GM12892 (cell line): Measurements from ENCODE around the gene ASB18.

Experiments used
- POLR2A ChIP-seq: IDR thresholded peaks from 2 replicates; pipeline ENCODE4 v1.6.1; 2011; ENCODE audit warnings: low read depth, low read length, control low read depth
- POLR2AphosphoS5 ChIP-seq: IDR thresholded peaks from 2 replicates; pipeline ENCODE4 v1.6.1; 2011; ENCODE audit warnings: low read depth, low read length, control low read depth
- TAF1 ChIP-seq: IDR thresholded peaks from 2 replicates; pipeline ENCODE4 v1.6.1; 2011; ENCODE audit warnings: low read depth, mild to moderate bottlenecking, control low read depth, low read length, borderline replicate concordance

- TF ChIP-seq POLR2A (no peak), POLR2AphosphoS5 (no peak), TAF1 (no peak)
Observed at GRCh38 chr2:236257136-236257535, 7.1 kb downstream of the ASB18 start.
